Mononuclear cell (primary cell): ENCODE results near the gene FAM89A. TPM values are rescaled to one million over a fixed set of nuclear protein-coding genes. Genes with fewer than 3 reads are reported as not detected.
A peak's percentile ranks its signal among the peaks of the same experiment; 100 is the strongest.
"Not testable (repeated sequence)": the region's sequence is repeated elsewhere in the genome, so short reads cannot be mapped to it uniquely, and the experiment has no call there.

ENCODE experiments used
- H3K27me3 ChIP-seq: 2 replicates; pipeline ENCODE4 v1.6.0; 2011; ENCODE audit warnings: low read length, control low read depth; ENCODE audit not compliant: insufficient read depth
- H3K4me1 ChIP-seq: 2 replicates; pipeline ENCODE4 v1.5.1; 2011; ENCODE audit warnings: mild to moderate bottlenecking, low read length, control low read depth; ENCODE audit not compliant: insufficient read depth
- H3K4me3 ChIP-seq: 2 replicates; pipeline ENCODE4 v1.5.1; 2011; ENCODE audit warnings: mild to moderate bottlenecking, low read length, moderate library complexity
- H3K9me3 ChIP-seq: 2 replicates; pipeline ENCODE4 v1.5.1; 2011; ENCODE audit warnings: low read depth, mild to moderate bottlenecking, control low read depth, low read length
- total RNA-seq: library from RNA; depleted of rRNA; stranded (reverse); fragments of >200 nt; gene quantifications from one replicate; pipeline ENCODE4 v1.2.3, GENCODE V29; 2012

FAM89A gene
- total RNA-seq, 1 donor: 1.4 TPM

DNA sequence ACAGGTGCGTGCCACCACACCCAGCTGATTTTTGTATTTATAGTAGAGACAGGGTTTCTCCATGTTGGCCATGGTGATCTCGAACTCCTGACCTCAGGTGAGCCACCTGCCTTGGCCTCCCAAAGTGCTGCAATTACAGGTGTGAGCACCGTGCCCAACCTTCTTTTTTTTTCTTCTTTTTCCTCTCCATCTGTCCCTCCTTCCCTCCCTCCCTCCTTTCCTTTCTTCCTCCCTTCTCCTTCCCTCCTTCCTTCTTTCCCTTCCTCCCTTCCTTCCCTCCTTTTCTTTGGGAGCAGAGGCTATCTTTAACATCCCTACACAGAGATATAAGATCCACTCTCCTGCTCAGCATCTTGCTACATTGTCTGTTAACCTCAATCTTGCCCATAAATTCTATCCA lies 24.4 kb upstream of the FAM89A start:
- H3K27me3 ChIP-seq: no peaks in the 10 kb centered on the region
- H3K4me3 ChIP-seq: no peak overlapping the region
- H3K4me1 ChIP-seq: no peaks in the 10 kb centered on the region
- no peaks in the 10 kb centered on the region for H3K9me3 ChIP-seq

DNA sequence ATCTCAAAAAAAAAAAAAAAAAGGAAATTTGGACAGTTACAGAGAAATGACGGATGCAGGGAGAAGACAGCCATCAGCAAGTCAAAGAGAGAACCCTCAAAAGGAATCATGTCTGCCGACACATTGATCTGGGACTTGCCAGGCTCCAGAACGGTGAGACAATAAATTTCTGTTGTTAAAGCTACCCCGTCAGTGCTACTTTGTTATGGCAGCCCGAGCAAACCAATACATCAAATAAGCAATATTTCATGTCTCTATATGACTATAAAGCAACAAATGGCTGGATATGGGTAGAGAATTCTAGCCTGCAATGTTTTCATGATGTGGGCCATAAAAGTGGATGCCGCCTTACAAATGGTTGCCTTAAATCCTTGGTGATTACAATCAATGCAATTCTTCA lies 23.3 kb upstream of the FAM89A start:
- Histone ChIP-seq H3K27me3 (no peaks in the 10 kb centered on the region), H3K9me3 (no peaks in the 10 kb centered on the region), H3K4me3 (no peak overlapping the region), H3K4me1 (no peaks in the 10 kb centered on the region)

- no peaks in the 10 kb centered on the region for H3K4me1 ChIP-seq
- H3K27me3 ChIP-seq: no peaks in the 10 kb centered on the region
- no peak overlapping the region for H3K4me3 ChIP-seq
- H3K9me3 ChIP-seq: no peaks in the 10 kb centered on the region
Observed at GRCh38 chr1:231062500-231063270, 22.6 kb upstream of the FAM89A start.

DNA sequence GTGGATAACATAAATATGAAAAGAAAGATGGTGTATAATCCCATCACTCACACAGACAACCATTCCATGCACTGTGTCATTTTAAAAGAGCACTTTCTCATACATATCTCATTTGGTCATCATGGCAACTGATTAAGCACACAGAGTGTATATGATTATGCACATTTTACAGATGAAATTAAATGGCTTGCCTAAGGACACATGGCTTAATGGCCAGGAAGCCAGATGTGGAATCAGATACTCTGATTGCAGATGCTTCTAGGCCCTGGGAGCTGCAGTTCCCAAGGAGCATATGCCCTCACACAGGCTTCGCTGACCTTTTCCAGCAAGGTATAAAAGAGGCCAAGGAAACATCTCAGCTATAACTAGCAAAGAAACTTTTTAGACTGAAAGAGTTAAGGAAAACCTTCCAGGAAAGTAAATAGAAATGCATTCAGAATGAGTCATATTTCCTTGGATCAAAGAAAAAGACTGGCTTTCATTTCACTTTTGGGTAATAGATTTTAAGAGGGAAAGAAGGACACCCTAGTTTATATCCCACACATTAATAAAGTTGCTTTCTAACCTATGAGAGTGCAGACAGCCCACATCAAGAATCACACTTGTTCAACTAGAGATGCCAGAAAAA lies 19.6 kb upstream of the FAM89A start:
- Histone ChIP-seq H3K4me3 (no peak overlapping the region), H3K4me1 (no peaks in the 10 kb centered on the region), H3K27me3 (no peaks in the 10 kb centered on the region), H3K9me3 (no peaks in the 10 kb centered on the region)

- H3K9me3 ChIP-seq: no peaks in the 10 kb centered on the region
- no peaks in the 10 kb centered on the region for H3K27me3 ChIP-seq
- H3K4me3 ChIP-seq: no peak overlapping the region
- peaks cover 5% of the 10 kb centered on the region for H3K4me1 ChIP-seq
Observed at GRCh38 chr1:231058416-231059109, 18.5 kb upstream of the FAM89A start.

GRCh38 chr1:231057410-231057809 lies 17.4 kb upstream of the FAM89A start:
- no peak overlapping the region for H3K4me3 ChIP-seq

DNA sequence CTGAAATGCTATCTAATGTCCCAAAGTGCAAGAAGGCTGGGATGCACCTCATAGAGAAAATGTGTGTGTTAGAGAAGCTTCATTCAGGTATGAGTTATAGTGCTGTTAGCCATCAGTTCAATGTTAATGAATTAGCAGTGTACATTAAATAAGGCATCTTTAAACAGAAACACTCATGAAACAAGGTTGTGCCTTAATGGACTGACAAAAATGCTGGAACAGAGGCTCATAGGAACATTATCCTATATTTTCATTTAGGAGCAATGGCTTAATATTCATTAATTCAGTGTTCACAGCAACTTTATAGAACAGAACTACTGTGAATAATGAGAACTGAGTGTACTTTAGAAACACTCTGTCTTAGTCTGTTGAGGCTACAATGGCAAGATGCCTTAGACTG lies 15.2 kb upstream of the FAM89A start:
- Histone ChIP-seq H3K4me3 (no peak overlapping the region), H3K9me3 (no peaks in the 10 kb centered on the region), H3K4me1 (peaks cover 15% of the 10 kb centered on the region), H3K27me3 (no peaks in the 10 kb centered on the region)

More at GRCh38 chr1:231057410-231057809, 17.4 kb upstream of the FAM89A start:
- Histone ChIP-seq H3K4me1 (peaks cover 15% of the 10 kb centered on the region), H3K9me3 (no peaks in the 10 kb centered on the region), H3K27me3 (no peaks in the 10 kb centered on the region)

DNA sequence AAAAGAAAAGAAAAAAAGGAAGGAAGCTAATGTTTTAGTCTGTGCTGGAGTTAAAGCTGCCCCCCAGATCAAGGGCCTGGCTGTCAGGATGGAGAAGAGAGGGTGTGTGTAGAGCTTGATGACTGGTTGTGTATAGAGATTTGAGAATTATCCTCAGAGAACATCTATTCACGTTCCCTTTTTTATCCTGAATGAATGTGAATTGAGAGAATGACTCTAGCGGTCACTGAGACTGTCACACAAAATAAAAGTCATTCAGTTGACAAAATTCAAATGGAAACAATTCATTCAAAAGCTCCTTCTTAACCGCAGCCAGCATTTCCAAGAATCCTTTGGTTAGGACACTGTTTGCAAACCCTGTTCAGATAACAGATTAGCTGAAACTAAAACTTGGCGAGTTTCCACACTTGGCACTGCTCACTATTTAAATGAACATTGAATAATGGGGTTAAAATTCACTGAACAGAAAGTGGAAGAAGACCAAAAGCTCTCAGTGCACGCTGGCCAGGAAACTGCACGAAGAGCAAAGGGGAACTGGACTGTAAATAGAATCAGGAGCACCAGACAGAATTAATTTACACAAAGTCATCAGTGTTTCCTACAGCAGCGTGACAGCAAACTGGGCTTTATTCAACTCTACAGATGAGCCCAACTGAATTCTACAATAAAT lies 13.6 kb upstream of the FAM89A start:
- Histone ChIP-seq H3K9me3 (no peaks in the 10 kb centered on the region), H3K27me3 (no peaks in the 10 kb centered on the region), H3K4me1 (peaks cover 15% of the 10 kb centered on the region), H3K4me3 (peak overlapping the region; percentile 5)

- Histone ChIP-seq H3K9me3 (no peaks in the 10 kb centered on the region), H3K27me3 (no peaks in the 10 kb centered on the region), H3K4me3 (no peak overlapping the region), H3K4me1 (peaks cover 15% of the 10 kb centered on the region)
Observed at GRCh38 chr1:231052777-231053176, 12.7 kb upstream of the FAM89A start.

GRCh38 chr1:231050932-231051331 lies 10.9 kb upstream of the FAM89A start:
- H3K4me1 ChIP-seq: peaks cover 15% of the 10 kb centered on the region
- H3K27me3 ChIP-seq, H3K4me3 ChIP-seq, H3K9me3 ChIP-seq: not testable (repeated sequence)

GRCh38 chr1:231050395-231050794 lies 10.3 kb upstream of the FAM89A start:
- no peaks in the 10 kb centered on the region for H3K9me3 ChIP-seq
- H3K27me3 ChIP-seq: peaks cover 2% of the 10 kb centered on the region
- H3K4me1 ChIP-seq: peaks cover 15% of the 10 kb centered on the region
- H3K4me3 ChIP-seq: no peak overlapping the region

GRCh38 chr1:231049121-231049979 lies 9.3 kb upstream of the FAM89A start:
- peaks cover 2% of the 10 kb centered on the region for H3K27me3 ChIP-seq
- H3K4me3 ChIP-seq: no peak overlapping the region
- peaks cover 13% of the 10 kb centered on the region for H3K4me1 ChIP-seq
- H3K9me3 ChIP-seq: peaks cover 10% of the 10 kb centered on the region

DNA sequence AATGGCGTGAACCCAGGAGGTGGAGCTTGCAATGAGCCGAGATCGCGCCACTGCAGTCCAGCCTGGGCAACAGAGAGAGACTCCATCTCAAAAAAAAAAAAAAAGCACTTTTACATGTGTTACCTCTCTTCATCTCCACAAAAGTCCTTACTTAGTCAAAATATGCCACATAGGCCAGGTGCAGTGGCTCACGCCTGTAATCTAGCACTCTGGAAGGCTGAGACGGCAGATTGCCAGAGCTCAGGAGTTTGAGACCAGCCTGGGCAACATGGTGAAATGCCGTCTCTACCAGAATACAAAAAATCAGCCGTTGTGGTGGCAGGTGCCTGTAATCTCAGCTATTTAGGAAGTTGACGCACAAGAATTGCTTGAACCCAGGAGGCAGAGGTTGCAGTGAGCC lies 8.4 kb upstream of the FAM89A start:
- not testable (repeated sequence) for H3K27me3 ChIP-seq, H3K4me3 ChIP-seq, H3K4me1 ChIP-seq
- peaks cover 13% of the 10 kb centered on the region for H3K9me3 ChIP-seq

- H3K9me3 ChIP-seq: peaks cover 13% of the 10 kb centered on the region
- H3K4me1 ChIP-seq, H3K4me3 ChIP-seq, H3K27me3 ChIP-seq: not testable (repeated sequence)
Observed at GRCh38 chr1:231047529-231047928, 7.5 kb upstream of the FAM89A start.
